Peyer's patch (tissue), 4 donors: Measurements from ENCODE around the gene CYP1A1. TPM values are rescaled to one million over a fixed set of nuclear protein-coding genes. Genes with fewer than 3 reads are reported as not detected.

Experiments used
- DNase-seq, 3 donors: peaks; one replicate each; pipeline ENCODE4 v3.0.0-alpha.2; 2017 to 2019
- H3K27ac ChIP-seq, 4 donors: fragments of 200-600 bp; sonication (generic); one replicate each; pipeline ENCODE4 v1.5.1; 2016 to 2019
- H3K27me3 ChIP-seq, 2 donors: fragments of 200-600 bp; sonication (generic); one replicate each; pipeline ENCODE4 v1.5.1; 2019
- H3K36me3 ChIP-seq, 3 donors: fragments of 200-600 bp; sonication (generic); one replicate each; pipeline ENCODE4 v1.5.1; 2016 to 2019
- H3K4me1 ChIP-seq, 4 donors: fragments of 200-600 bp; sonication (generic); one replicate each; pipeline ENCODE4 v1.5.1; 2016 to 2019
- H3K4me3 ChIP-seq, 4 donors: fragments of 200-600 bp; sonication (generic); 1 replicate in 3 of 4; 2 replicates in 1 of 4; pipeline ENCODE4 v1.5.1; 2016 to 2019; ENCODE audit warnings: mild to moderate bottlenecking in 1 of 4
- H3K9me3 ChIP-seq, 4 donors: fragments of 200-600 bp; sonication (generic); one replicate each; pipeline ENCODE4 v1.5.1; 2016 to 2019; ENCODE audit warnings: mild to moderate bottlenecking in 1 of 4
- CTCF ChIP-seq, 6 experiments: fragments of 450-650 bp in 4 of 6; fragments of 200-600 bp in 2 of 6; sonication (generic) in 1 of 6; IDR thresholded peaks; one replicate each; pipeline ENCODE4 v1.5.1; 2017 to 2019; ENCODE audit warnings: antibody characterized with exemption in 6 of 6, mild to moderate bottlenecking in 3 of 6, moderate library complexity in 1 of 6
- POLR2A ChIP-seq, 2 donors: fragments of 450-650 bp; IDR thresholded peaks; one replicate each; pipeline ENCODE4 v1.5.1; 2017; ENCODE audit warnings: antibody characterized with exemption in 2 of 2, mild to moderate bottlenecking in 2 of 2, moderate library complexity in 2 of 2
- total RNA-seq, 4 donors: library from RNA; depleted of rRNA; stranded (reverse); fragments of >200 nt; gene quantifications; one replicate each; pipeline ENCODE4 v1.1.0, GENCODE V29; 2016

Gene CYP1A1
- total RNA-seq, 4 donors from 2014 or later: 0.70 to 3.3 TPM; not detected in 2

GRCh38 chr15:74716651-74717050, 8.7 kb downstream of the CYP1A1 start:
- Histone ChIP-seq H3K9me3 (no peaks in the 10 kb centered on the region), H3K4me1 (no peaks in the 10 kb centered on the region), H3K4me3 (no peak overlapping the region), H3K27ac (no peak overlapping the region), H3K36me3 (no peaks in the 10 kb centered on the region), H3K27me3 (no peaks in the 10 kb centered on the region)
- DNase-seq: no peak
- TF ChIP-seq CTCF (IDR thresholded peaks at IDR 0.05) (no peak), POLR2A (IDR thresholded peaks at IDR 0.05) (no peak)

GRCh38 chr15:74712311-74712710, 13.0 kb downstream of the CYP1A1 start:
- no peaks in the 10 kb centered on the region for H3K36me3 ChIP-seq
- H3K27me3 ChIP-seq: no peaks in the 10 kb centered on the region
- H3K27ac ChIP-seq: no peak overlapping the region
- TF ChIP-seq POLR2A (IDR thresholded peaks at IDR 0.05) (no peak), CTCF (IDR thresholded peaks at IDR 0.05) (no peak)
- DNase-seq: no peak
- no peaks in the 10 kb centered on the region for H3K4me1 ChIP-seq
- no peak overlapping the region for H3K4me3 ChIP-seq
- H3K9me3 ChIP-seq: no peaks in the 10 kb centered on the region

GRCh38 chr15:74710319-74711094, 14.8 kb downstream of the CYP1A1 start:
- Histone ChIP-seq H3K27me3 (no peaks in the 10 kb centered on the region), H3K4me3 (no peak overlapping the region), H3K36me3 (no peaks in the 10 kb centered on the region), H3K9me3 (no peaks in the 10 kb centered on the region), H3K4me1 (no peaks in the 10 kb centered on the region), H3K27ac (no peak overlapping the region)
- TF ChIP-seq POLR2A (IDR thresholded peaks at IDR 0.05) (no peak), CTCF (IDR thresholded peaks at IDR 0.05) (no peak)
- no peak for DNase-seq

- Histone ChIP-seq H3K27ac (no peak overlapping the region), H3K9me3 (no peaks in the 10 kb centered on the region), H3K4me1 (no peaks in the 10 kb centered on the region), H3K4me3 (no peak overlapping the region), H3K27me3 (no peaks in the 10 kb centered on the region), H3K36me3 (no peaks in the 10 kb centered on the region)
- DNase-seq: no peak
- TF ChIP-seq CTCF (IDR thresholded peaks at IDR 0.05) (no peak), POLR2A (IDR thresholded peaks at IDR 0.05) (no peak)
These were observed 15.4 kb downstream of the CYP1A1 start for GRCh38 chr15:74709892-74710291.

- TF ChIP-seq POLR2A (IDR thresholded peaks at IDR 0.05): no peak
- TF ChIP-seq CTCF (IDR thresholded peaks at IDR 0.05): no peak
- H3K4me3 ChIP-seq: no peak overlapping the region
- H3K27me3 ChIP-seq: no peaks in the 10 kb centered on the region
- no peaks in the 10 kb centered on the region for H3K36me3 ChIP-seq
- no peaks in the 10 kb centered on the region for H3K4me1 ChIP-seq
- H3K9me3 ChIP-seq: no peaks in the 10 kb centered on the region
- no peak overlapping the region for H3K27ac ChIP-seq
- no peak for DNase-seq
These were observed 16.3 kb downstream of the CYP1A1 start for GRCh38 chr15:74709011-74709410.
